ENCODE results near the gene SCG2.

- TF ChIP-seq CTCF (IDR thresholded peaks at IDR 0.05; ENCODE audit: low read depth, low read length, missing input control) (no peak), JUND (IDR thresholded peaks at IDR 0.05) (no peak), MAX (IDR thresholded peaks at IDR 0.05) (no peak), REST (IDR thresholded peaks at IDR 0.05) (no peak), SP1 (IDR thresholded peaks at IDR 0.05) (no peak), FOXA1 (IDR thresholded peaks at IDR 0.05) (no peak), TAF1 (conservative IDR thresholded peaks at IDR 0.05) (no peak), ATF3 (IDR thresholded peaks at IDR 0.05) (no peak), RAD21 (IDR thresholded peaks at IDR 0.05) (no peak), YY1 (IDR thresholded peaks at IDR 0.05) (no peak)
These were observed 8.9 kb upstream of the SCG2 start for GRCh38 chr2:223611061-223611460.

All from liver (tissue), 3 donors.